Coronary artery (tissue), 2 donors: ENCODE results near the gene LIMS2.

Experiments
- DNase-seq: peaks from one replicate; pipeline ENCODE4 v3.0.0-alpha.2; 2017; ENCODE audit warnings: low spot score
- H3K27ac ChIP-seq, 2 donors: fragments of 200-600 bp; sonication (generic); one replicate each; pipeline ENCODE4 v1.5.1; 2016 to 2019
- H3K4me3 ChIP-seq: fragments of 200-600 bp; sonication (generic); 2 replicates; pipeline ENCODE4 v1.5.1; 2016; ENCODE audit warnings: mild to moderate bottlenecking, moderate library complexity
- TF ChIP-seq, protein P1 (sequence below): fragments of 200-600 bp; sonication (generic); IDR thresholded peaks from one replicate; pipeline ENCODE4 v1.5.1; 2019; ENCODE audit warnings: antibody characterized with exemption

The LIMS2 gene

DNA sequence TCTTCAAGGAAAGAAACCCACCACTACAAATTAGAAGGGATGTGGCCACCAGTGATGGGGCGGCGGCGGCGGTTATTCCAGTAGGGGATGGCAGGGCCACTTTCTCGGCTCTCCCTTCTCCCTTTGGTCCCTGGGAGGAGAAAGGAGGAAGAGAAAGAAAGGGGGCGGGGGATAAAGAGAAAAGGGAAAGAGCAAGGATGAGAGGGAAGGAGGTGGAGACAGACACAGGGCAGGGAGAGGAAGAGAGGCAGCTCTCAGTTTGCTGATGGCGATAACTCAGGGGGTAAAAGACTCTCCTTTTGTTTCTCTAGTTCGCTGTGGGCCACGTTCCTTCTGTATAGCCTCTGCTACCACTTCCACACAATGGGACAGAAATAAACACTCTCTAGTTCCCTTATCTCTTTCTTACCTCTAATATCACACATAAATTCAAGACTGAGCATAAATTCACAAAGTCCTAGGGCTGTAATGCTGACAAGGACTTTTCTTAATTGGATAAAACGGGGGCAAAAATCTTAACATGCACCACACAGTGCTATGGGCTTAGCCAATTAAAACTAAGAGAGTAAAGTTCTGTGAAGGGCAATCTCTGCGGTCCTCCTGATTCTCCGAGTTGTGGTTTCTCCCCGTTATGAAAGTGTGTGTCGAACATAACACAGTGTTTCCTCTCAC, 40.6 kb upstream of the LIMS2 start:
- no peak for DNase-seq
- Histone ChIP-seq H3K4me3 (no peak overlapping the region), H3K27ac (no peak overlapping the region)
- TF ChIP-seq, protein P1, sequence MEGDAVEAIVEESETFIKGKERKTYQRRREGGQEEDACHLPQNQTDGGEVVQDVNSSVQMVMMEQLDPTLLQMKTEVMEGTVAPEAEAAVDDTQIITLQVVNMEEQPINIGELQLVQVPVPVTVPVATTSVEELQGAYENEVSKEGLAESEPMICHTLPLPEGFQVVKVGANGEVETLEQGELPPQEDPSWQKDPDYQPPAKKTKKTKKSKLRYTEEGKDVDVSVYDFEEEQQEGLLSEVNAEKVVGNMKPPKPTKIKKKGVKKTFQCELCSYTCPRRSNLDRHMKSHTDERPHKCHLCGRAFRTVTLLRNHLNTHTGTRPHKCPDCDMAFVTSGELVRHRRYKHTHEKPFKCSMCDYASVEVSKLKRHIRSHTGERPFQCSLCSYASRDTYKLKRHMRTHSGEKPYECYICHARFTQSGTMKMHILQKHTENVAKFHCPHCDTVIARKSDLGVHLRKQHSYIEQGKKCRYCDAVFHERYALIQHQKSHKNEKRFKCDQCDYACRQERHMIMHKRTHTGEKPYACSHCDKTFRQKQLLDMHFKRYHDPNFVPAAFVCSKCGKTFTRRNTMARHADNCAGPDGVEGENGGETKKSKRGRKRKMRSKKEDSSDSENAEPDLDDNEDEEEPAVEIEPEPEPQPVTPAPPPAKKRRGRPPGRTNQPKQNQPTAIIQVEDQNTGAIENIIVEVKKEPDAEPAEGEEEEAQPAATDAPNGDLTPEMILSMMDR: no peak

DNA sequence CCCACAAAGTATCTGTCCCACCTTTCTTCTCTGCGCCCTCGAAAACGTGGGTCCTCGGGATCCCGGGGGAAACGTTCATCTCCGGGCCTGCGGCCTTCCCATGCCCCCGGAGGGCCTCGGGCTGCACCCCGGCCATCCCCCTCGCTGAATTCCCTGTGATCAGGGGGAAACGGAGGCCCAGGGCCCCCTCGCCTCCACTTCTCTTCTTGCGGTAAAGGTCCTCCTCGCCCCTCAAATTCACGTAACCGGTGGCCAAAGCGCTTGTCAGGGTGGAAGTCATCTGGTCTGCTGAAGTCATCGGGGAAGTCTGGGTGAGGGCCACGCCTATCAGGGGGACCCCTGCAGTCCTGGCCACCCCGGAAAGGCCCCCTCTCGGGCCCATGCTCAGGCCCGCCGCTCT, 38.2 kb upstream of the LIMS2 start:
- TF ChIP-seq, protein P1: no peak
- DNase-seq: no peak
- Histone ChIP-seq H3K27ac (no peak overlapping the region), H3K4me3 (no peak overlapping the region)

DNA sequence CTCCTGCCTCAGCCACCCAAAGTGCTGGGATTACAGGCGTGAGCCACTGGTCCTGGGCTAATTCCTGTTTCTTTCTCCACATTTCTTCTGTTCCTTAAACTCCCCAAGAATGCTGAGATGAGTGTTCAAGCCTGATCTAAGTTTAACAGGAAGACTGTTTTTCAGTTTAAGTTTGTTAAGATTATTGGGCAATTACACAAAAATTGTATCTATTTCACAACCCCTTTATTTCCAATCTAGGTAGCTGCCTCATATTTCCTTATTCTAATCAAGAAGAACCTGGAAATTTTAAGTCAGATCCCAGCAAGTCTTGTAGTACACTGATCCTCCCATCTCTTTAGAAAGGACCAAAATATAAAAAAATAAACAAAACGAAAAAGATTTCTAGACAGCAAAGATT, 37.7 kb upstream of the LIMS2 start:
- no peak for DNase-seq
- Histone ChIP-seq H3K4me3 (no peak overlapping the region), H3K27ac (no peak overlapping the region)
- TF ChIP-seq, protein P1: no peak

DNA sequence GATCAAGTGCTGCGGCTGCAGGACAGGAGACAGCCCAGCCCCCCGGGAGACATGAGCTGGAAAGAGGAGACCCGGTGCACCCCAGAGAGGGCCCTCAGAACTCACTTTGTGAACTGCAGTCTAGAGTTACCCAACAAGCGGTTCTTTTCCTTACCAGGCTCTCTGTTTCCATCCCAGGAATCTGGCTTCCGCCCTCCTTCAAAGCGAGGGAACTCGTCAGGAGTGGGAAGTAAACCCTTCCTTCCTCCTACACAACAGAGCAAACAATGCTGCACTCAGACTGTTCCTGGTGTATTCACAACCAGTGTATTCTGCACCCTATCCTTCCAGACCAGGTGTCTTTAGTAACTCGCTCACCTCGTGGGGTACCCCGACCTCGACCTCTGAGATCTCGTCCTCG, 34.0 kb upstream of the LIMS2 start:
- TF ChIP-seq, protein P1: no peak
- Histone ChIP-seq H3K4me3 (no peak overlapping the region), H3K27ac (no peak overlapping the region)
- DNase-seq: no peak

DNA sequence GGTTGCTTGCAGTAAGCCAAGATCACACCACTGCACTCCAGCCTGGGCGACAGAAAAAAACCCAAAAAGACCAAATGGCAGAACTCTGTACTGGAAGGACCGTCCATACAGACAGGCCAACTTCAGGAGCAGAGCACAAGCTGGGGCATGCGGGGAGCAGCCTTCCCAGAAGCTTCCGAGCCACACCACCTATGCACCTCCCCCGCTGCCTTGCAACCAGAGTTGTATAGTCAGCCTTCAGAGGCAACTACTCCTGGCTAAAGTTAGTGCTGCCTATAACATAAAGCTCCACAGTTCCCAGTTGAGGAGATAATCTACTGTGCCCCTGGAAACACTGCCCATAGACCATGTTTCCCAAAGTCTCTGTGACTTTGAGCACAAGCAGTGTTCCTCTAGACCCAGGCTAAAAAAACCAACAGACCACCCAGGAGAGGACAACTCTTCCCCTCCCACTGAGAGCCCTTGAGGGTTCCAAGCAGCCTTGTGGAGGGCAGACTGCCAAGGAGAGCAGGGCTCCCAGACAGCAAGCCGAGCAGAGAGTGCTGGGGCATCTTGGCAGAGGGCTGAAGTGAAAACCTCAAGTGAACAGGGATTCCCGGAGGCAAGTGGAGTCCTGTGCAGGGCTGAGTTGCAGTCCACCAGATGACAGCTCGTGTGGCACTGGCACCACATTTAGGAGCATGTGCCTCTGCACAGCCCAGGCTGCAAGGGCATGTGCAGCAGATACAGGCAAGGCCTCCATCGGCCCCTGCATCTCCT, 32.7 kb upstream of the LIMS2 start:
- no peak overlapping the region for H3K4me3 ChIP-seq
- TF ChIP-seq, protein P1: no peak
- H3K27ac ChIP-seq: no peak overlapping the region
- DNase-seq: no peak

DNA sequence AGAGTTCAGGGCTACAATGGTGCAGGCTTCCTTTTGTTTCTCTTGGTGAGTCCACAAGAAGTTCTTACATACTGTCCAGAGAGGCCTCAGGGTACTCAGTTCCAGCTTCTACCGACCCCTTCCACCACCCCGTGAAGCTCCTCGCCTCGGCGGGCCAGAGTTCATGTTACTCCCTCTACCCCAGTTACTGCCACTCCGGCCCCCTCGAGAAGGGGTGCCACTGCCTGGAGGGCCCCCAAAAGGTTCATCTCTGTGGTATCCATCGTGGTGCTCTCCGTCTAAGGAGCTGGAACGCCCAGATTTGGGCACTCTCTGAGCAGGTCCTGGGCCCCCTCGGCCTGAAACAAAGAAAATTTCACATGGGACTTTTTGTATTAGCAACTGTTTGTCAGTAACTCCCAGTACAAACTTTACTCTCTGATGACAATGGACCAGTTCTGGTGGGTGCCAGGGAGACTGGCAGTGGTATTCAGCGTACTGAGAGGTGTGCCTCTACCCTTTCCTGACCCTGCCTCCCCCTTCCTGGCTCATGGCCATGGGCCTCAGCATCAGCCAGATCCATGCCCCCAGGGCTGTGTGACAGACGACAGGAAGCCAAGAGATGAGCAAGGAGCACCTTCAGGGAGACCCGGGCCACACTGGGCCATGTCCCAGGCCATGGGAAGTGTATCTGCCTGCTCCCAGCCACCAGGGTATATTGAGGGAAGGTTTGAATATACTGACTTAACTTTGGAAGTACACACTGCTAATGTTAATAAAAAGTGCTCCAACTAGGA, 31.1 kb upstream of the LIMS2 start:
- Histone ChIP-seq H3K27ac (peak overlapping the region in 1 of 2 donors; percentile 25), H3K4me3 (no peak overlapping the region)
- DNase-seq: no peak
- TF ChIP-seq, protein P1: no peak
